Neural cell (in vitro differentiated cells): ENCODE results near the gene SENP2. TPM values are rescaled to one million over a fixed set of nuclear protein-coding genes. Genes with fewer than 3 reads are reported as not detected.
A peak's percentile ranks its signal among the peaks of the same experiment; 100 is the strongest.

Source experiments
- H2AFZ ChIP-seq: fragments of 200-600, 300-800 bp; sonication (generic), shearing (Covaris generic); 2 replicates; pipeline ENCODE4 v1.6.0; 2014; ENCODE audit warnings: low read depth, mild to moderate bottlenecking, antibody characterized with exemption, low read length, moderate library complexity
- H3F3A ChIP-seq: fragments of 200-600 bp; shearing (Covaris generic); 2 replicates; pipeline ENCODE4 v1.6.1; 2016; ENCODE audit warnings: mild to moderate bottlenecking, moderate library complexity, mixed read lengths, antibody characterized with exemption, low read length; ENCODE audit not compliant: insufficient read depth, poor library complexity, severe bottlenecking
- H3K27ac ChIP-seq: fragments of 200-600, 300-800 bp; sonication (generic), shearing (Covaris generic); 2 replicates; pipeline ENCODE4 v1.5.1; 2014; ENCODE audit warnings: mild to moderate bottlenecking, low read length, moderate library complexity
- H3K27me3 ChIP-seq: fragments of 300-800, 200-600 bp; sonication (generic), shearing (Covaris generic); 2 replicates; pipeline ENCODE4 v1.6.0; 2014; ENCODE audit warnings: mild to moderate bottlenecking, low read depth, low read length, moderate library complexity; ENCODE audit not compliant: insufficient read depth
- H3K36me3 ChIP-seq: fragments of 300-800, 200-600 bp; sonication (generic), shearing (Covaris generic); 2 replicates; pipeline ENCODE4 v1.5.1; 2014; ENCODE audit warnings: mild to moderate bottlenecking, antibody characterized with exemption, low read length, moderate library complexity; ENCODE audit not compliant: insufficient read depth
- H3K4me2 ChIP-seq: fragments of 300-800, 200-600 bp; sonication (generic), shearing (Covaris generic); 2 replicates; pipeline ENCODE4 v1.6.0; 2014; ENCODE audit warnings: mild to moderate bottlenecking, low read length
- H3K4me3 ChIP-seq: fragments of 300-800, 200-600 bp; sonication (generic), shearing (Covaris generic); 2 replicates; pipeline ENCODE4 v1.5.1; 2014; ENCODE audit warnings: mild to moderate bottlenecking, low read length, moderate library complexity
- H3K79me2 ChIP-seq: fragments of 200-600 bp; shearing (Covaris generic); replicated peaks from 2 replicates; pipeline ENCODE4 v1.6.0; 2014; ENCODE audit warnings: mild to moderate bottlenecking, low read length, moderate library complexity; ENCODE audit not compliant: insufficient read depth
- H3K9ac ChIP-seq: fragments of 300-800, 200-600 bp; sonication (generic), shearing (Covaris generic); 2 replicates; pipeline ENCODE4 v1.6.1; 2016; ENCODE audit warnings: mild to moderate bottlenecking, low read length, mixed read lengths
- H3K9me2 ChIP-seq: fragments of 200-600 bp; shearing (Covaris generic); 2 replicates; pipeline ENCODE4 v1.6.1; 2016; ENCODE audit warnings: mild to moderate bottlenecking, low read length, mixed read lengths; ENCODE audit not compliant: insufficient read depth
- H3K9me3 ChIP-seq: fragments of 200-600, 300-800 bp; sonication (generic), shearing (Covaris generic); 2 replicates; pipeline ENCODE4 v1.6.1; 2016; ENCODE audit warnings: mild to moderate bottlenecking, mixed run types, low read length, moderate library complexity, mixed read lengths
- H4K20me1 ChIP-seq: fragments of 200-600 bp; shearing (Covaris generic); 2 replicates; pipeline ENCODE4 v1.6.1; 2016; ENCODE audit warnings: mild to moderate bottlenecking, mixed run types; ENCODE audit not compliant: insufficient read depth
- CTCF ChIP-seq: fragments of 450-650 bp; IDR thresholded peaks from 2 replicates; pipeline ENCODE4 v1.5.1; 2014; ENCODE audit warnings: antibody characterized with exemption, mild to moderate bottlenecking, moderate library complexity; ENCODE audit not compliant: poor library complexity, severe bottlenecking
- EP300 ChIP-seq: fragments of 450-650 bp; conservative IDR thresholded peaks from 2 replicates; pipeline ENCODE4 v1.6.1; 2014; ENCODE audit warnings: antibody characterized with exemption, mild to moderate bottlenecking, moderate library complexity; ENCODE audit not compliant: poor library complexity, severe bottlenecking
- EZH2 ChIP-seq: fragments of 200-600, 300-800 bp; shearing (Covaris generic), sonication (generic); IDR thresholded peaks from 2 replicates; pipeline ENCODE4 v1.6.1; 2014; ENCODE audit warnings: antibody characterized with exemption, low read length, borderline replicate concordance, mild to moderate bottlenecking; ENCODE audit not compliant: insufficient read depth, poor library complexity, severe bottlenecking
- MXI1 ChIP-seq: fragments of 450-650 bp; conservative IDR thresholded peaks from 2 replicates; pipeline ENCODE4 v1.6.1; 2014; ENCODE audit warnings: antibody characterized with exemption, mild to moderate bottlenecking; ENCODE audit not compliant: poor library complexity, severe bottlenecking
- RAD21 ChIP-seq: fragments of 450-650 bp; conservative IDR thresholded peaks from 2 replicates; pipeline ENCODE4 v1.6.1; 2014; ENCODE audit warnings: antibody characterized with exemption, mild to moderate bottlenecking, moderate library complexity
- SMC3 ChIP-seq: fragments of 450-650 bp; conservative IDR thresholded peaks from 2 replicates; pipeline ENCODE4 v1.6.1; 2014; ENCODE audit warnings: antibody characterized with exemption, mild to moderate bottlenecking, moderate library complexity; ENCODE audit not compliant: poor library complexity
- TAF1 ChIP-seq: IDR thresholded peaks from 2 replicates; pipeline ENCODE4 v1.6.1; 2012; ENCODE audit warnings: low read depth
- polyA plus RNA-seq: library from polyadenylated mRNA; depleted of rRNA; stranded (reverse); fragments of >200 nt; gene quantifications from 2 replicates; pipeline ENCODE4 v1.2.3, GENCODE V29; 2014
- TF ChIP-seq, protein P1 (sequence below): IDR thresholded peaks from 2 replicates; pipeline ENCODE4 v1.6.1; 2012; ENCODE audit warnings: borderline replicate concordance

Gene SENP2
- polyA plus RNA-seq, 1 donor from 2014 or later, result 40.1 TPM

- Histone ChIP-seq H3K27ac (peak overlapping the region; percentile 91), H3K36me3 (no peaks in the 10 kb centered on the region), H3K9ac (peak overlapping the region; percentile 92), H3K4me3 (peak overlapping the region; percentile 84), H4K20me1 (no peaks in the 10 kb centered on the region), H3K79me2 (peaks cover 26% of the 10 kb centered on the region), H3K9me3 (no peaks in the 10 kb centered on the region), H3K27me3 (no peaks in the 10 kb centered on the region), H3K4me2 (peak overlapping the region; percentile 36), H2AFZ (peak overlapping the region; percentile 58), H3K9me2 (no peaks in the 10 kb centered on the region), H3F3A (no peaks in the 10 kb centered on the region)
- peak; percentile 9 for TF ChIP-seq SMC3
- TF ChIP-seq CTCF, result no peak
- TF ChIP-seq, protein P1, sequence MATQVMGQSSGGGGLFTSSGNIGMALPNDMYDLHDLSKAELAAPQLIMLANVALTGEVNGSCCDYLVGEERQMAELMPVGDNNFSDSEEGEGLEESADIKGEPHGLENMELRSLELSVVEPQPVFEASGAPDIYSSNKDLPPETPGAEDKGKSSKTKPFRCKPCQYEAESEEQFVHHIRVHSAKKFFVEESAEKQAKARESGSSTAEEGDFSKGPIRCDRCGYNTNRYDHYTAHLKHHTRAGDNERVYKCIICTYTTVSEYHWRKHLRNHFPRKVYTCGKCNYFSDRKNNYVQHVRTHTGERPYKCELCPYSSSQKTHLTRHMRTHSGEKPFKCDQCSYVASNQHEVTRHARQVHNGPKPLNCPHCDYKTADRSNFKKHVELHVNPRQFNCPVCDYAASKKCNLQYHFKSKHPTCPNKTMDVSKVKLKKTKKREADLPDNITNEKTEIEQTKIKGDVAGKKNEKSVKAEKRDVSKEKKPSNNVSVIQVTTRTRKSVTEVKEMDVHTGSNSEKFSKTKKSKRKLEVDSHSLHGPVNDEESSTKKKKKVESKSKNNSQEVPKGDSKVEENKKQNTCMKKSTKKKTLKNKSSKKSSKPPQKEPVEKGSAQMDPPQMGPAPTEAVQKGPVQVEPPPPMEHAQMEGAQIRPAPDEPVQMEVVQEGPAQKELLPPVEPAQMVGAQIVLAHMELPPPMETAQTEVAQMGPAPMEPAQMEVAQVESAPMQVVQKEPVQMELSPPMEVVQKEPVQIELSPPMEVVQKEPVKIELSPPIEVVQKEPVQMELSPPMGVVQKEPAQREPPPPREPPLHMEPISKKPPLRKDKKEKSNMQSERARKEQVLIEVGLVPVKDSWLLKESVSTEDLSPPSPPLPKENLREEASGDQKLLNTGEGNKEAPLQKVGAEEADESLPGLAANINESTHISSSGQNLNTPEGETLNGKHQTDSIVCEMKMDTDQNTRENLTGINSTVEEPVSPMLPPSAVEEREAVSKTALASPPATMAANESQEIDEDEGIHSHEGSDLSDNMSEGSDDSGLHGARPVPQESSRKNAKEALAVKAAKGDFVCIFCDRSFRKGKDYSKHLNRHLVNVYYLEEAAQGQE, result no peak
- no peak for TF ChIP-seq TAF1
- TF ChIP-seq RAD21, result peak; percentile 1
These were observed 568 bp downstream of the SENP2 start for GRCh38 chr3:185586686-185587039.

GRCh38 chr3:185594073-185594472 lies 8.0 kb downstream of the SENP2 start:
- peaks cover 10% of the 10 kb centered on the region for H3K79me2 ChIP-seq
- no peaks in the 10 kb centered on the region for H3K9me2 ChIP-seq

More at GRCh38 chr3:185594073-185594472, 8.0 kb downstream of the SENP2 start:
- H3K4me2 ChIP-seq, result no peak overlapping the region
- no peaks in the 10 kb centered on the region for H3K27me3 ChIP-seq
- no peaks in the 10 kb centered on the region for H3K9me3 ChIP-seq
- H3K36me3 ChIP-seq, result no peaks in the 10 kb centered on the region
- no peak overlapping the region for H2AFZ ChIP-seq
- no peaks in the 10 kb centered on the region for H4K20me1 ChIP-seq
- no peak overlapping the region for H3K9ac ChIP-seq
- H3K27ac ChIP-seq, result no peak overlapping the region
- no peaks in the 10 kb centered on the region for H3F3A ChIP-seq
- no peak overlapping the region for H3K4me3 ChIP-seq
- TF ChIP-seq EZH2 (no peak), EP300 (no peak), CTCF (no peak), RAD21 (no peak), MXI1 (no peak), SMC3 (no peak)
